K562 (cell line): ENCODE results near the gene TRIM44. TPM values are rescaled to one million over a fixed set of nuclear protein-coding genes. Genes with fewer than 3 reads are reported as not detected.

Experiments
- ATAC-seq: fragments of 200-7000 bp; cut with Tn5 transposase; 3 replicates; pipeline ENCODE4 v1.9.1; 2020; ENCODE audit warnings: moderate library complexity
- BruUV-seq: library from RNA; stranded (reverse); fragments of 400-500 nt; replicated peaks from 2 replicates; lab custom pipeline; 2021; lab: Mats Ljungman, UMichigan
- CTCF ChIA-PET: fragments of 300-600 bp; formaldehyde crosslinking; extraction: SDS; loops from one replicate; lab custom pipeline; 2021; ENCODE audit warnings: low intra/inter-chr PET ratio; lab: Yijun Ruan, JAX
- POLR2A ChIA-PET: fragments of 300-600, 350-650 bp; sonication (Branson Sonifier 250); formaldehyde crosslinking; extraction: SDS; loops from one replicate; lab custom pipeline; 2021; ENCODE audit warnings: antibody characterized with exemption, inconsistent platforms; lab: Yijun Ruan, JAX
- DNase-seq, 4 experiments: peaks; one replicate each; pipeline versions ENCODE4 v3.0.0 to v3.0.0-alpha.2; 2011 to 2018; ENCODE audit warnings: low spot score in 3 of 4, mixed read lengths in 3 of 4; ENCODE audit errors: extremely low read depth in 1 of 4
- FAIRE-seq: peaks from 2 replicates; lab custom pipeline; 2011; peaks lifted over from hg19 to GRCh38; lab: Jason Lieb, UNC
- H2AFZ ChIP-seq: 2 replicates; pipeline ENCODE4 v1.6.0; 2011; ENCODE audit warnings: low read depth, low read length, control low read depth, inconsistent platforms
- H3K27ac ChIP-seq: fragments of 200-600 bp; 3 replicates; pipeline ENCODE4 v1.8.0; 2011; ENCODE audit warnings: low read depth, mild to moderate bottlenecking, control low read depth, inconsistent platforms, low read length, moderate library complexity, mixed read lengths; ENCODE audit errors: extremely low read depth
- H3K27me3 ChIP-seq, 2 experiments: fragments of 300-600 bp in 1 of 2; 2 replicates in 1 of 2; 3 replicates in 1 of 2; pipeline versions ENCODE4 v1.6.0 to v1.8.0; 2011; ENCODE audit warnings: inconsistent platforms in 2 of 2, low read length in 2 of 2, mild to moderate bottlenecking in 1 of 2, mixed read lengths in 1 of 2, moderate library complexity in 1 of 2; ENCODE audit not compliant: control insufficient read depth in 2 of 2, insufficient read depth in 2 of 2
- H3K36me3 ChIP-seq: fragments of 300-600 bp; 3 replicates; pipeline ENCODE4 v1.8.0; 2011; ENCODE audit warnings: mild to moderate bottlenecking, low read length, inconsistent platforms; ENCODE audit not compliant: control insufficient read depth, insufficient read depth
- H3K4me1 ChIP-seq, 2 experiments: fragments of 200-600 bp in 1 of 2; replicated peaks in 1 of 2; 2 replicates in 1 of 2; 3 replicates in 1 of 2; pipeline versions ENCODE4 v1.5.1 to v1.8.0; 2011; ENCODE audit warnings: inconsistent platforms in 2 of 2, low read length in 2 of 2, mild to moderate bottlenecking in 1 of 2, mixed read lengths in 1 of 2, moderate library complexity in 1 of 2; ENCODE audit not compliant: control insufficient read depth in 2 of 2, insufficient read depth in 2 of 2
- H3K4me2 ChIP-seq: 2 replicates; pipeline ENCODE4 v1.6.1; 2011; ENCODE audit warnings: low read length, control low read depth, inconsistent platforms, mixed read lengths; ENCODE audit not compliant: insufficient read depth
- H3K4me3 ChIP-seq: fragments of 200-600 bp; sonication (generic), shearing (Covaris generic); 2 replicates; pipeline ENCODE4 v1.5.1; 2016; ENCODE audit warnings: control low read depth, inconsistent platforms
- H3K79me2 ChIP-seq: fragments of 200-600 bp; 3 replicates; pipeline ENCODE4 v1.8.0; 2011; ENCODE audit warnings: low read length, inconsistent platforms; ENCODE audit not compliant: control insufficient read depth, insufficient read depth
- H3K9ac ChIP-seq, 2 experiments: 2 replicates each; pipeline versions ENCODE4 v1.6.0 to v1.6.1; 2011; ENCODE audit warnings: low read depth in 2 of 2, low read length in 2 of 2, control low read depth in 1 of 2, inconsistent platforms in 1 of 2, mild to moderate bottlenecking in 1 of 2, mixed read lengths in 1 of 2; ENCODE audit not compliant: insufficient read depth in 1 of 2
- H3K9me1 ChIP-seq: one replicate; pipeline ENCODE4 v1.6.0; 2011; ENCODE audit warnings: inconsistent platforms, mild to moderate bottlenecking, low read length, moderate library complexity; ENCODE audit not compliant: control insufficient read depth, insufficient read depth
- H3K9me3 ChIP-seq: replicated peaks from 2 replicates; pipeline ENCODE4 v1.5.1; 2011; ENCODE audit warnings: low read depth, low read length, inconsistent platforms; ENCODE audit not compliant: control insufficient read depth, insufficient read depth
- H4K20me1 ChIP-seq: replicated peaks from 2 replicates; pipeline ENCODE4 v1.6.1; 2011; ENCODE audit warnings: low read length, inconsistent platforms, mixed read lengths; ENCODE audit not compliant: control insufficient read depth, insufficient read depth
- CREM ChIP-seq: IDR thresholded peaks from 2 replicates; pipeline ENCODE4 v1.6.1; 2014; ENCODE audit warnings: antibody characterized with exemption, low read depth
- NR1H2 ChIP-seq: sonication (generic); formaldehyde crosslinking; IDR thresholded peaks from 2 replicates; pipeline ENCODE4 v1.4.0; 2020; ENCODE audit warnings: mild to moderate bottlenecking, missing genetic modification reagents
- SIN3A ChIP-seq, 2 experiments: fragments of 150-350 bp in 1 of 2; IDR thresholded peaks; 2 replicates each; pipeline ENCODE4 v1.6.1; 2011 to 2016; ENCODE audit warnings: borderline replicate concordance in 2 of 2, low read depth in 2 of 2, low read length in 2 of 2, mild to moderate bottlenecking in 2 of 2, moderate library complexity in 2 of 2; ENCODE audit not compliant: control insufficient read depth in 1 of 2
- ZNF551 ChIP-seq: fragments of 250-450 bp; sonication (Bioruptor Pico); IDR thresholded peaks from 2 replicates; pipeline ENCODE4 v1.5.0; 2021; ENCODE audit warnings: mild to moderate bottlenecking, moderate library complexity
- WGBS: fragments of 100-300 bp; shearing (Covaris generic); methylation state at CpG from one replicate; pipeline ENCODE4 v1.1.6; 2016; ENCODE audit warnings: low coverage, mixed read lengths; ENCODE audit not compliant: insufficient coverage; ENCODE audit errors: missing lambda C conversion rate; 5-methylcytosine and 5-hydroxymethylcytosine counted together
- in situ Hi-C: fragments of 300-500 bp; cut with MboI; formaldehyde crosslinking; loops from 4 replicates; pipeline ENCODE4 v1.15.0; 2018; ENCODE audit warnings: inconsistent platforms, mixed read lengths
- intact Hi-C: fragments of 100-400 bp; cut with micrococcal nuclease; formaldehyde crosslinking; loops from 2 replicates; pipeline ENCODE4 v1.14.2; 2022
- polyA plus RNA-seq, 8 experiments: library from polyadenylated mRNA; depleted of rRNA in 4 of 8; stranded (reverse) in 5 of 8; unstranded in 3 of 8; fragments of >200 nt; fragmentation: Nextera tagmentation in 2 of 8; fragmentation: Illumina TruSeq in 1 of 8; extraction: Ambion mirVana in 2 of 8; extraction: Trizol in 1 of 8; gene quantifications; 2 replicates each; pipeline versions ENCODE4 v1.2.1 to v1.2.3, GENCODE V29; 2011 to 2014; ENCODE audit warnings: inconsistent platforms in 1 of 8, missing spikeins in 1 of 8
- total RNA-seq, 7 experiments: library from RNA; depleted of rRNA in 6 of 7; stranded (reverse); fragments of >200 nt in 6 of 7; fragmentation: Illumina TruSeq in 2 of 7; extraction: Trizol in 2 of 7; gene quantifications; 2 replicates each; pipeline versions ENCODE4 v1.2.1 to v1.2.3, GENCODE V29; 2011 to 2021; ENCODE audit warnings: low replicate concordance in 1 of 7
- TF ChIP-seq, protein P1 (sequence below), 2 experiments: fragments of 150-350 bp in 1 of 2; IDR thresholded peaks; 2 replicates each; pipeline ENCODE4 v1.6.1; 2012 to 2016; ENCODE audit warnings: low read depth in 2 of 2, low read length in 2 of 2, mild to moderate bottlenecking in 1 of 2, moderate library complexity in 1 of 2
- TF ChIP-seq, protein P2 (sequence below): fragments of 250-450 bp; sonication (Bioruptor Pico); IDR thresholded peaks from 2 replicates; pipeline ENCODE4 v1.4.0; 2020
- TF ChIP-seq, protein P3 (sequence below): sonication (generic); formaldehyde crosslinking; IDR thresholded peaks from 2 replicates; pipeline ENCODE4 v1.8.0; 2022; ENCODE audit warnings: missing genetic modification reagents, mild to moderate bottlenecking, borderline replicate concordance

Gene TRIM44
- total and polyA plus RNA-seq, 9 of the 15 experiments (the other 6 are each of a cell fraction or from before 2014, with no cell fraction given), result 8.3 to 105 (median 37.2) TPM

DNA sequence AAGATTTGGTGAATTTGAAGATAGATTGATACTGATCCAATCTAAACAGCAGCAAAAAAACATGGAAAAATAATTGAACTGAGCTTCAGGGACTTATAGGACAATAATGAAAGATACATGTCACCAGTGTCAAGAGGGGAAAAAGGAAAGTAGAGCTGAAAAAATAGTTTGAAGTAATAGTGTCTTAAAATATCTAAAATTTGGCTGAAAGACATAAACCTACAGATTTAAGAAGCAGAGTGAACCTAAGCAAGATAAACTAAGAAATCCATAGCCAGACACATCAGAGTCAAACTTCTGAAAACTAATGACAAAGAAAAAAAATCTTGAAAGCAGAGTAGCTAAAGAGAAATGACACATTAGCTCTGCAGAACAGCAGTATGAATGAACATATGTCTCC, 67.7 kb downstream of the TRIM44 start (continued):
- TF ChIP-seq, protein P1, sequence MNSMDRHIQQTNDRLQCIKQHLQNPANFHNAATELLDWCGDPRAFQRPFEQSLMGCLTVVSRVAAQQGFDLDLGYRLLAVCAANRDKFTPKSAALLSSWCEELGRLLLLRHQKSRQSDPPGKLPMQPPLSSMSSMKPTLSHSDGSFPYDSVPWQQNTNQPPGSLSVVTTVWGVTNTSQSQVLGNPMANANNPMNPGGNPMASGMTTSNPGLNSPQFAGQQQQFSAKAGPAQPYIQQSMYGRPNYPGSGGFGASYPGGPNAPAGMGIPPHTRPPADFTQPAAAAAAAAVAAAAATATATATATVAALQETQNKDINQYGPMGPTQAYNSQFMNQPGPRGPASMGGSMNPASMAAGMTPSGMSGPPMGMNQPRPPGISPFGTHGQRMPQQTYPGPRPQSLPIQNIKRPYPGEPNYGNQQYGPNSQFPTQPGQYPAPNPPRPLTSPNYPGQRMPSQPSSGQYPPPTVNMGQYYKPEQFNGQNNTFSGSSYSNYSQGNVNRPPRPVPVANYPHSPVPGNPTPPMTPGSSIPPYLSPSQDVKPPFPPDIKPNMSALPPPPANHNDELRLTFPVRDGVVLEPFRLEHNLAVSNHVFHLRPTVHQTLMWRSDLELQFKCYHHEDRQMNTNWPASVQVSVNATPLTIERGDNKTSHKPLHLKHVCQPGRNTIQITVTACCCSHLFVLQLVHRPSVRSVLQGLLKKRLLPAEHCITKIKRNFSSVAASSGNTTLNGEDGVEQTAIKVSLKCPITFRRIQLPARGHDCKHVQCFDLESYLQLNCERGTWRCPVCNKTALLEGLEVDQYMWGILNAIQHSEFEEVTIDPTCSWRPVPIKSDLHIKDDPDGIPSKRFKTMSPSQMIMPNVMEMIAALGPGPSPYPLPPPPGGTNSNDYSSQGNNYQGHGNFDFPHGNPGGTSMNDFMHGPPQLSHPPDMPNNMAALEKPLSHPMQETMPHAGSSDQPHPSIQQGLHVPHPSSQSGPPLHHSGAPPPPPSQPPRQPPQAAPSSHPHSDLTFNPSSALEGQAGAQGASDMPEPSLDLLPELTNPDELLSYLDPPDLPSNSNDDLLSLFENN (IDR thresholded peaks at IDR 0.05; ENCODE audit: low read depth in 2 of 2, low read length in 2 of 2), result no peak

DNA sequence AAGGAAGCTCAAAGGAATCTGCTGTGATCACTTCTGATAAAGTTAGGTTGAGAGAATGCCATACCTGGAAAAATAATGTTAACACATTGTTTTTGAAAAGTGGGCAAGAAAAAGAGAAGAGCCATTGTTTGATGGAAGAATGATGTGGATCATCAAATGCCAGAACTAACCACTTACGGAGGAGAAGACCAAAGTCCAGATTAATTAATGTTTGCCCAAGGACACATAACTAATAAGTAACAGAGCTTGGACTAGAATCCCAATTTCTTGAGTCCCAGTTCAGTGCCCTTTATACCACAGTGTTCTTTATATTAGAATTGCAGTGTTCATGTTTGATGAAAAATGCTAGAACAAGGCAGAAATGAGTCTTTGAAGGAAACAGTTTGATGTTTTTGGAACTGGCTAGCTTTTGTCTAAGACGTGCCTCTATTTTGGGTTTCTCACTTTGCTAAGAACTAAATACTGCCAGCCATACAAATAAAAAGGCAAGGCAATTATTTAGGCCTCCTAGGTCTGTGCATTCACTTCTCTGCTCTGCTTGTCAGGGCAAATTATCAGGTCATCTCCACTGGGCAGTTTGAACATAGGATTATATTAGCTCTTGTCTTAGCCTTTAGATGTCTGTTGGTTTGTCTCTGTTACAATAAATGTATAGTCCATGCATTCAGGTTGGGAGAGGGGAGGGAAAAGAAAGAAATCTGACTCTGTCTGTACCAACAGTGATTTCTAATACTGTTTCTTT, 72.3 kb downstream of the TRIM44 start:
- ChIA-PET POLR2A (interaction anchor here (0.6 kb wide), 1 partner anchor 1479 kb away, joined by 3 read pairs; no protein-coding TSS in a partner anchor), CTCF (no interaction called here)
- H3K9me1 ChIP-seq, result no peaks in the 10 kb centered on the region
- ATAC-seq, result no peak
- H2AFZ ChIP-seq, result no peak overlapping the region
- WGBS, result 94% methylated on average over 2 of the region's 2 CpGs
- no peaks in the 10 kb centered on the region for H3K27me3 ChIP-seq
- DNase-seq, result no peak
- FAIRE-seq, result no peak
- no peaks in the 10 kb centered on the region for H4K20me1 ChIP-seq
- no peaks in the 10 kb centered on the region for H3K79me2 ChIP-seq
- intact Hi-C loops (no loop called here), in situ Hi-C loops (no loop called here)
- no peak overlapping the region for H3K4me2 ChIP-seq
- BruUV-seq, result no TSS peak
- no peak overlapping the region for H3K4me3 ChIP-seq
- H3K36me3 ChIP-seq, result peaks cover 48% of the 10 kb centered on the region
- 0 out of 2 replicates have a peak, but pooled peaks cover 2% of the 10 kb centered on the region for H3K9me3 ChIP-seq
- H3K4me1 ChIP-seq, result no peaks in the 10 kb centered on the region
- H3K9ac ChIP-seq, result no peak overlapping the region
- no peak overlapping the region for H3K27ac ChIP-seq
- TF ChIP-seq SIN3A (IDR thresholded peaks at IDR 0.05; ENCODE audit: borderline replicate concordance in 2 of 2, control insufficient read depth in 1 of 2, low read depth in 2 of 2, low read length in 2 of 2), result no peak
- TF ChIP-seq, protein P2, sequence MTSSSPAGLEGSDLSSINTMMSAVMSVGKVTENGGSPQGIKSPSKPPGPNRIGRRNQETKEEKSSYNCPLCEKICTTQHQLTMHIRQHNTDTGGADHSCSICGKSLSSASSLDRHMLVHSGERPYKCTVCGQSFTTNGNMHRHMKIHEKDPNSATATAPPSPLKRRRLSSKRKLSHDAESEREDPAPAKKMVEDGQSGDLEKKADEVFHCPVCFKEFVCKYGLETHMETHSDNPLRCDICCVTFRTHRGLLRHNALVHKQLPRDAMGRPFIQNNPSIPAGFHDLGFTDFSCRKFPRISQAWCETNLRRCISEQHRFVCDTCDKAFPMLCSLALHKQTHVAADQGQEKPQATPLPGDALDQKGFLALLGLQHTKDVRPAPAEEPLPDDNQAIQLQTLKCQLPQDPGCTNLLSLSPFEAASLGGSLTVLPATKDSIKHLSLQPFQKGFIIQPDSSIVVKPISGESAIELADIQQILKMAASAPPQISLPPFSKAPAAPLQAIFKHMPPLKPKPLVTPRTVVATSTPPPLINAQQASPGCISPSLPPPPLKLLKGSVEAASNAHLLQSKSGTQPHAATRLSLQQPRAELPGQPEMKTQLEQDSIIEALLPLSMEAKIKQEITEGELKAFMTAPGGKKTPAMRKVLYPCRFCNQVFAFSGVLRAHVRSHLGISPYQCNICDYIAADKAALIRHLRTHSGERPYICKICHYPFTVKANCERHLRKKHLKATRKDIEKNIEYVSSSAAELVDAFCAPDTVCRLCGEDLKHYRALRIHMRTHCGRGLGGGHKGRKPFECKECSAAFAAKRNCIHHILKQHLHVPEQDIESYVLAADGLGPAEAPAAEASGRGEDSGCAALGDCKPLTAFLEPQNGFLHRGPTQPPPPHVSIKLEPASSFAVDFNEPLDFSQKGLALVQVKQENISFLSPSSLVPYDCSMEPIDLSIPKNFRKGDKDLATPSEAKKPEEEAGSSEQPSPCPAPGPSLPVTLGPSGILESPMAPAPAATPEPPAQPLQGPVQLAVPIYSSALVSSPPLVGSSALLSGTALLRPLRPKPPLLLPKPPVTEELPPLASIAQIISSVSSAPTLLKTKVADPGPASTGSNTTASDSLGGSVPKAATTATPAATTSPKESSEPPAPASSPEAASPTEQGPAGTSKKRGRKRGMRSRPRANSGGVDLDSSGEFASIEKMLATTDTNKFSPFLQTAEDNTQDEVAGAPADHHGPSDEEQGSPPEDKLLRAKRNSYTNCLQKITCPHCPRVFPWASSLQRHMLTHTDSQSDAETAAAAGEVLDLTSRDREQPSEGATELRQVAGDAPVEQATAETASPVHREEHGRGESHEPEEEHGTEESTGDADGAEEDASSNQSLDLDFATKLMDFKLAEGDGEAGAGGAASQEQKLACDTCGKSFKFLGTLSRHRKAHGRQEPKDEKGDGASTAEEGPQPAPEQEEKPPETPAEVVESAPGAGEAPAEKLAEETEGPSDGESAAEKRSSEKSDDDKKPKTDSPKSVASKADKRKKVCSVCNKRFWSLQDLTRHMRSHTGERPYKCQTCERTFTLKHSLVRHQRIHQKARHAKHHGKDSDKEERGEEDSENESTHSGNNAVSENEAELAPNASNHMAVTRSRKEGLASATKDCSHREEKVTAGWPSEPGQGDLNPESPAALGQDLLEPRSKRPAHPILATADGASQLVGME (CRISPR knock-in tag), result no peak
- no peak for TF ChIP-seq NR1H2
- TF ChIP-seq CREM, result no peak
- no peak for TF ChIP-seq ZNF551
- TF ChIP-seq, protein P3, sequence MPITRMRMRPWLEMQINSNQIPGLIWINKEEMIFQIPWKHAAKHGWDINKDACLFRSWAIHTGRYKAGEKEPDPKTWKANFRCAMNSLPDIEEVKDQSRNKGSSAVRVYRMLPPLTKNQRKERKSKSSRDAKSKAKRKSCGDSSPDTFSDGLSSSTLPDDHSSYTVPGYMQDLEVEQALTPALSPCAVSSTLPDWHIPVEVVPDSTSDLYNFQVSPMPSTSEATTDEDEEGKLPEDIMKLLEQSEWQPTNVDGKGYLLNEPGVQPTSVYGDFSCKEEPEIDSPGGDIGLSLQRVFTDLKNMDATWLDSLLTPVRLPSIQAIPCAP (CRISPR knock-in tag), result no peak
